Left lung (tissue), 10 donors: ENCODE data around the gene TOR3A. TPM values are rescaled to one million over a fixed set of nuclear protein-coding genes. Genes with fewer than 3 reads are reported as not detected.

ENCODE experiments used
- ATAC-seq: fragments of 200-7000 bp; cut with Tn5 transposase; one replicate; pipeline ENCODE4 v1.9.1; 2020; ENCODE audit warnings: moderate library complexity
- DNase-seq, 4 donors: peaks; one replicate each; pipeline ENCODE4 v3.0.0-alpha.2; 2013 to 2020
- H3K27ac ChIP-seq, 2 donors: fragments of 200-600 bp; sonication (generic) in 1 of 2; one replicate each; pipeline versions ENCODE4 v1.5.0 to v1.8.0; 2020 to 2021
- H3K27me3 ChIP-seq, 2 donors: fragments of 200-600 bp; sonication (generic) in 1 of 2; one replicate each; pipeline versions ENCODE4 v1.5.0 to v1.8.0; 2020 to 2021
- H3K36me3 ChIP-seq, 2 donors: fragments of 200-600 bp; sonication (generic) in 1 of 2; one replicate each; pipeline versions ENCODE4 v1.5.0 to v1.8.0; 2020 to 2021
- H3K4me1 ChIP-seq, 2 donors: fragments of 200-600 bp; one replicate each; pipeline ENCODE4 v1.8.0; 2021
- H3K4me3 ChIP-seq, 2 donors: fragments of 200-600 bp; sonication (generic) in 1 of 2; one replicate each; pipeline versions ENCODE4 v1.5.0 to v1.8.0; 2020 to 2021; ENCODE audit warnings: mild to moderate bottlenecking in 1 of 2
- H3K9me3 ChIP-seq, 2 donors: fragments of 200-600 bp; sonication (generic) in 1 of 2; one replicate each; pipeline versions ENCODE4 v1.5.0 to v1.8.0; 2020 to 2021
- CTCF ChIP-seq, 2 donors: fragments of 200-600 bp; sonication (generic) in 1 of 2; IDR thresholded peaks; one replicate each; pipeline versions ENCODE4 v1.5.0 to v1.8.0; 2021; ENCODE audit warnings: antibody characterized with exemption in 2 of 2
- intact Hi-C, 2 donors: fragments of 100-400 bp; cut with DNase I; formaldehyde crosslinking; loops; one replicate each; pipeline versions ENCODE4 v1.11.2 to v1.14.2; 2022
- polyA plus RNA-seq, 6 donors: library from polyadenylated mRNA; unstranded; fragments of 120-200 nt; gene quantifications; one replicate each; pipeline ENCODE4 v1.2.1, GENCODE V29; 2013; ENCODE audit not compliant: insufficient read length in 6 of 6
- total RNA-seq, 2 donors: library from RNA; stranded (reverse); fragmentation: NEBNext Ultra II Directional; extraction: Animal tissue kit (Norgen Biotek cat#: 25700); gene quantifications; one replicate each; pipeline ENCODE4 v1.2.1, GENCODE V29; 2021
- donor health status: DM: no; HTN: yes; CAD: no.
- donor health status: DM: no; HTN: no; CAD: no.

The TOR3A gene
- total and polyA plus RNA-seq, 8 donors, result 22.1 to 30.0 (median 24.2) TPM

- no peak for DNase-seq
- Histone ChIP-seq H3K9me3 (no peaks in the 10 kb centered on the region), H3K27me3 (no peaks in the 10 kb centered on the region), H3K27ac (peak overlapping the region; percentile 82 to 87), H3K4me3 (peak overlapping the region; percentile 8 to 41), H3K4me1 (peaks cover 11 to 40% of the 10 kb centered on the region in 2 donors), H3K36me3 (no peaks in the 10 kb centered on the region)
- ATAC-seq, result peak; percentile 65
- intact Hi-C loops, result no loop called here
- no peak for TF ChIP-seq CTCF (IDR thresholded peaks at IDR 0.05)
Measured at GRCh38 chr1:179141592-179142251, 59.9 kb downstream of the TOR3A start.

- H3K4me3 ChIP-seq, result peak overlapping the region; percentile 8 to 41
- H3K4me1 ChIP-seq, result peaks cover 6 to 32% of the 10 kb centered on the region in 2 donors
- DNase-seq, result no peak
- H3K27ac ChIP-seq, result peak overlapping the region; percentile 82 to 87
- TF ChIP-seq CTCF (IDR thresholded peaks at IDR 0.05), result no peak
- peak; percentile 88 for ATAC-seq
- intact Hi-C loops, result no loop called here
- H3K36me3 ChIP-seq, result no peaks in the 10 kb centered on the region
- no peaks in the 10 kb centered on the region for H3K9me3 ChIP-seq
- no peaks in the 10 kb centered on the region for H3K27me3 ChIP-seq
Measured at GRCh38 chr1:179142889-179143299, 61.0 kb downstream of the TOR3A start.

GRCh38 chr1:179143322-179143721 lies 61.5 kb downstream of the TOR3A start:
- H3K27ac ChIP-seq, result peak overlapping the region; percentile 82 to 87
- no peaks in the 10 kb centered on the region for H3K27me3 ChIP-seq
- ATAC-seq (peak; percentile 59), DNase-seq (no peak)
- H3K36me3 ChIP-seq, result peaks cover 0 to 3% of the 10 kb centered on the region in 2 donors
- H3K4me1 ChIP-seq, result peaks cover 6 to 32% of the 10 kb centered on the region in 2 donors
- no peaks in the 10 kb centered on the region for H3K9me3 ChIP-seq
- intact Hi-C loops, result no loop called here
- peak overlapping the region in 1 of 2 donors; percentile 41 for H3K4me3 ChIP-seq
- TF ChIP-seq CTCF (IDR thresholded peaks at IDR 0.05), result no peak

GRCh38 chr1:179144626-179145025 lies 62.8 kb downstream of the TOR3A start:
- Histone ChIP-seq H3K4me3 (no peak overlapping the region), H3K27ac (no peak overlapping the region), H3K36me3 (peaks cover 0 to 4% of the 10 kb centered on the region in 2 donors), H3K4me1 (peaks cover 6 to 30% of the 10 kb centered on the region in 2 donors), H3K9me3 (no peaks in the 10 kb centered on the region), H3K27me3 (no peaks in the 10 kb centered on the region)
- ATAC-seq (no peak), DNase-seq (no peak)
- TF ChIP-seq CTCF (IDR thresholded peaks at IDR 0.05), result no peak
- intact Hi-C loops, result no loop called here

- H3K4me3 ChIP-seq, result no peak overlapping the region
- peaks cover 0 to 4% of the 10 kb centered on the region in 2 donors for H3K36me3 ChIP-seq
- H3K4me1 ChIP-seq, result peaks cover 6 to 22% of the 10 kb centered on the region in 2 donors
- ATAC-seq (no peak), DNase-seq (no peak)
- H3K9me3 ChIP-seq, result no peaks in the 10 kb centered on the region
- TF ChIP-seq CTCF (IDR thresholded peaks at IDR 0.05), result no peak
- H3K27ac ChIP-seq, result no peak overlapping the region
- H3K27me3 ChIP-seq, result no peaks in the 10 kb centered on the region
- intact Hi-C loops, result no loop called here
Measured at GRCh38 chr1:179145521-179145920, 63.7 kb downstream of the TOR3A start.

Other genes starting within 250 kb of the TOR3A start
- gene ANGPTL1, start 211.0 kb upstream of the TOR3A start, total RNA-seq, result 10 to 100 TPM; 11.0 to 19.2 TPM
- 10 to 100 TPM in 3 of 6 donors, 1 to 10 TPM in 3; 8.4 to 11.6 (median 10.1) TPM for gene ANGPTL1, start 211.0 kb upstream of the TOR3A start, polyA plus RNA-seq
- 10 to 100 TPM; 36.4 to 37.2 TPM for gene FAM20B, start 56.2 kb upstream of the TOR3A start, total RNA-seq
- 10 to 100 TPM; 32.8 to 36.4 (median 34.9) TPM for gene FAM20B, start 56.2 kb upstream of the TOR3A start, polyA plus RNA-seq
- 10 to 100 TPM; 25.3 to 33.4 TPM for gene ABL2, start 147.6 kb downstream of the TOR3A start, total RNA-seq
- gene ABL2, start 147.6 kb downstream of the TOR3A start, polyA plus RNA-seq, result 10 to 100 TPM; 10.5 to 12.4 (median 11.4) TPM
- gene SOAT1, start 211.7 kb downstream of the TOR3A start, total RNA-seq, result 100 to 1,000 TPM in 1 of 2 donors, 10 to 100 TPM in 1; 75.6 to 102 TPM
- 10 to 100 TPM; 28.9 to 32.5 (median 29.6) TPM for gene SOAT1, start 211.7 kb downstream of the TOR3A start, polyA plus RNA-seq